Measurements from ENCODE around the gene ADAMTS15. TPM values are rescaled to one million over a fixed set of nuclear protein-coding genes. Genes with fewer than 3 reads are reported as not detected.

The ADAMTS15 gene
- total RNA-seq, 6 experiments from 2014 or later = 0.19 to 1.1 (median 0.31) TPM; not detected in 1

- no peak overlapping the region for H3K27ac ChIP-seq
- no peaks in the 10 kb centered on the region for H3K9me3 ChIP-seq
- intact Hi-C loops (cut with DNase I) = no loop called here
- DNase-seq = no peak
- H3K4me1 ChIP-seq = peaks cover 0 to 16% (median 0%) of the 10 kb centered on the region in 4 donors
- WGBS (ENCODE audit: insufficient coverage, low coverage, low lambda C conversion rate, missing lambda C conversion rate) = 67% methylated on average over 5 of the region's 6 CpGs
- H3K4me3 ChIP-seq = no peak overlapping the region
- H3K27me3 ChIP-seq = peaks cover 0 to 6% of the 10 kb centered on the region in 2 donors
- no peak for ATAC-seq
- no peak for TF ChIP-seq CTCF (IDR thresholded peaks at IDR 0.05)
- TF ChIP-seq POLR2A (IDR thresholded peaks at IDR 0.05) = no peak
- H3K36me3 ChIP-seq = no peaks in the 10 kb centered on the region
Observed at GRCh38 chr11:130451231-130452019, 3.0 kb downstream of the ADAMTS15 start.

GRCh38 chr11:130452176-130452575 is 3.7 kb downstream of the ADAMTS15 start:
- Histone ChIP-seq H3K4me3 (no peak overlapping the region), H3K9me3 (no peaks in the 10 kb centered on the region), H3K27me3 (peaks cover 0 to 6% of the 10 kb centered on the region in 2 donors), H3K36me3 (no peaks in the 10 kb centered on the region), H3K27ac (no peak overlapping the region), H3K4me1 (peaks cover 0 to 16% (median 0%) of the 10 kb centered on the region in 4 donors)
- ATAC-seq (no peak), DNase-seq (no peak)
- whole genome bisulfite sequencing (ENCODE audit: insufficient coverage, low coverage, low lambda C conversion rate, missing lambda C conversion rate) = 70% methylated on average over 7 of the region's 9 CpGs
- intact Hi-C loops (cut with DNase I) = no loop called here
- TF ChIP-seq POLR2A (IDR thresholded peaks at IDR 0.05) = no peak
- no peak for TF ChIP-seq CTCF (IDR thresholded peaks at IDR 0.05)

- H3K27me3 ChIP-seq = peaks cover 0 to 6% of the 10 kb centered on the region in 2 donors
- intact Hi-C loops (cut with DNase I) = no loop called here
- no peaks in the 10 kb centered on the region for H3K36me3 ChIP-seq
- WGBS (ENCODE audit: insufficient coverage, low coverage, low lambda C conversion rate, missing lambda C conversion rate) = 34% methylated on average over 4 of the region's 6 CpGs
- DNase-seq = no peak
- no peak for ATAC-seq
- TF ChIP-seq POLR2A (IDR thresholded peaks at IDR 0.05) = no peak
- no peak for TF ChIP-seq CTCF (IDR thresholded peaks at IDR 0.05)
- H3K27ac ChIP-seq = no peak overlapping the region
- no peaks in the 10 kb centered on the region for H3K9me3 ChIP-seq
- H3K4me1 ChIP-seq = peaks cover 0 to 16% (median 0%) of the 10 kb centered on the region in 4 donors
- H3K4me3 ChIP-seq = no peak overlapping the region
Observed at GRCh38 chr11:130452940-130453339, 4.5 kb downstream of the ADAMTS15 start.

- DNase-seq = no peak
- H3K27ac ChIP-seq = no peak overlapping the region
- no peaks in the 10 kb centered on the region for H3K9me3 ChIP-seq
- no peaks in the 10 kb centered on the region for H3K36me3 ChIP-seq
- peaks cover 0 to 1% (median 0%) of the 10 kb centered on the region in 4 donors for H3K4me1 ChIP-seq
- no peaks in the 10 kb centered on the region for H3K27me3 ChIP-seq
- WGBS (ENCODE audit: insufficient coverage, low coverage, low lambda C conversion rate, missing lambda C conversion rate) = 42% methylated on average over 12 of the region's 12 CpGs
- no peak for TF ChIP-seq POLR2A (IDR thresholded peaks at IDR 0.05)
- no peak for TF ChIP-seq CTCF (IDR thresholded peaks at IDR 0.05)
- ATAC-seq = no peak
- intact Hi-C loops (cut with DNase I) = no loop called here
- no peak overlapping the region for H3K4me3 ChIP-seq
Observed at GRCh38 chr11:130454491-130455252, 6.2 kb downstream of the ADAMTS15 start.
